ENCODE measurements around the gene MEX3C.

GRCh38 chr18:51191128-51191717 lies 6.3 kb downstream of the MEX3C start:
- TF ChIP-seq, protein P1, sequence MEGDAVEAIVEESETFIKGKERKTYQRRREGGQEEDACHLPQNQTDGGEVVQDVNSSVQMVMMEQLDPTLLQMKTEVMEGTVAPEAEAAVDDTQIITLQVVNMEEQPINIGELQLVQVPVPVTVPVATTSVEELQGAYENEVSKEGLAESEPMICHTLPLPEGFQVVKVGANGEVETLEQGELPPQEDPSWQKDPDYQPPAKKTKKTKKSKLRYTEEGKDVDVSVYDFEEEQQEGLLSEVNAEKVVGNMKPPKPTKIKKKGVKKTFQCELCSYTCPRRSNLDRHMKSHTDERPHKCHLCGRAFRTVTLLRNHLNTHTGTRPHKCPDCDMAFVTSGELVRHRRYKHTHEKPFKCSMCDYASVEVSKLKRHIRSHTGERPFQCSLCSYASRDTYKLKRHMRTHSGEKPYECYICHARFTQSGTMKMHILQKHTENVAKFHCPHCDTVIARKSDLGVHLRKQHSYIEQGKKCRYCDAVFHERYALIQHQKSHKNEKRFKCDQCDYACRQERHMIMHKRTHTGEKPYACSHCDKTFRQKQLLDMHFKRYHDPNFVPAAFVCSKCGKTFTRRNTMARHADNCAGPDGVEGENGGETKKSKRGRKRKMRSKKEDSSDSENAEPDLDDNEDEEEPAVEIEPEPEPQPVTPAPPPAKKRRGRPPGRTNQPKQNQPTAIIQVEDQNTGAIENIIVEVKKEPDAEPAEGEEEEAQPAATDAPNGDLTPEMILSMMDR (conservative IDR thresholded peaks at IDR 0.05 in 1 of 2, IDR thresholded peaks at IDR 0.05 in 1 of 2; ENCODE audit: low read depth in 1 of 2, low read length in 2 of 2) = no peak
- TF ChIP-seq EZH2 (IDR thresholded peaks at IDR 0.05; ENCODE audit: low read length, missing control alignments) = no peak
